PFSK-1 (cell line): ENCODE results near the gene ENAM.

Source experiments
- FOXP2 ChIP-seq: optimal IDR thresholded peaks from 2 replicates; pipeline ENCODE3; 2011; ENCODE audit warnings: borderline replicate concordance, control low read depth, inconsistent platforms; ENCODE audit not compliant: insufficient read depth; ENCODE audit errors: extremely low read length, extremely low read depth
- POLR2AphosphoS5 ChIP-seq: IDR thresholded peaks from 2 replicates; pipeline ENCODE4 v1.6.1; 2012; ENCODE audit warnings: low read depth, mild to moderate bottlenecking, control low read depth, low read length, moderate library complexity
- SIN3A ChIP-seq: IDR thresholded peaks from 2 replicates; pipeline ENCODE4 v1.6.1; 2012; ENCODE audit warnings: mild to moderate bottlenecking, low read length, moderate library complexity, borderline replicate concordance; ENCODE audit not compliant: insufficient read depth
- TAF1 ChIP-seq: IDR thresholded peaks from 2 replicates; pipeline ENCODE4 v1.6.1; 2012; ENCODE audit warnings: low read length, control low read depth, borderline replicate concordance; ENCODE audit not compliant: insufficient read depth
- TF ChIP-seq, protein P1 (sequence below), 2 experiments: IDR thresholded peaks; 2 replicates each; pipeline versions ENCODE4 v1.6.1 to v1.8.0; 2011 to 2012; ENCODE audit warnings: low read depth in 2 of 2, low read length in 2 of 2, control low read depth in 1 of 2, inconsistent platforms in 1 of 2, mild to moderate bottlenecking in 1 of 2, moderate library complexity in 1 of 2; ENCODE audit not compliant: insufficient read depth in 1 of 2

The ENAM gene

DNA sequence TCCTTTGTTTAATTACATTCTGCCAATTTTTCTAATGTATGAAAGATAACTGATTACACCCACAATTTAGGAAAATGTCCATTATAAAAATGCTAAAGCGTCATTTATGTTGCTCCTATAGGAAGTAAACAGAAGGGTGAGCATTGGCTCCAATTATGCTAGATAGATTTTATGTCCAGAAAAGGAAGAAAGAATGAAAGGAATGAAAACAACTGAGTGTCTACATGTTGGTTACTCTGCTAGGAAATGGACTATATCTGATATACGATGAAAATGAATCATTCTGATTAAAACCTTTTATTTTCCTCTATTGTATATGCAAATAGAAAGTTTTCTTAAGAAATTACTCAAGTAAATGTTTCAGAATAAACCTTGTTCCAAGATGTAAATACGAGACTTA, 1.6 kb downstream of the ENAM start:
- TF ChIP-seq POLR2AphosphoS5 (no peak), SIN3A (no peak), TAF1 (no peak), FOXP2 (no peak)
- TF ChIP-seq, protein P1, sequence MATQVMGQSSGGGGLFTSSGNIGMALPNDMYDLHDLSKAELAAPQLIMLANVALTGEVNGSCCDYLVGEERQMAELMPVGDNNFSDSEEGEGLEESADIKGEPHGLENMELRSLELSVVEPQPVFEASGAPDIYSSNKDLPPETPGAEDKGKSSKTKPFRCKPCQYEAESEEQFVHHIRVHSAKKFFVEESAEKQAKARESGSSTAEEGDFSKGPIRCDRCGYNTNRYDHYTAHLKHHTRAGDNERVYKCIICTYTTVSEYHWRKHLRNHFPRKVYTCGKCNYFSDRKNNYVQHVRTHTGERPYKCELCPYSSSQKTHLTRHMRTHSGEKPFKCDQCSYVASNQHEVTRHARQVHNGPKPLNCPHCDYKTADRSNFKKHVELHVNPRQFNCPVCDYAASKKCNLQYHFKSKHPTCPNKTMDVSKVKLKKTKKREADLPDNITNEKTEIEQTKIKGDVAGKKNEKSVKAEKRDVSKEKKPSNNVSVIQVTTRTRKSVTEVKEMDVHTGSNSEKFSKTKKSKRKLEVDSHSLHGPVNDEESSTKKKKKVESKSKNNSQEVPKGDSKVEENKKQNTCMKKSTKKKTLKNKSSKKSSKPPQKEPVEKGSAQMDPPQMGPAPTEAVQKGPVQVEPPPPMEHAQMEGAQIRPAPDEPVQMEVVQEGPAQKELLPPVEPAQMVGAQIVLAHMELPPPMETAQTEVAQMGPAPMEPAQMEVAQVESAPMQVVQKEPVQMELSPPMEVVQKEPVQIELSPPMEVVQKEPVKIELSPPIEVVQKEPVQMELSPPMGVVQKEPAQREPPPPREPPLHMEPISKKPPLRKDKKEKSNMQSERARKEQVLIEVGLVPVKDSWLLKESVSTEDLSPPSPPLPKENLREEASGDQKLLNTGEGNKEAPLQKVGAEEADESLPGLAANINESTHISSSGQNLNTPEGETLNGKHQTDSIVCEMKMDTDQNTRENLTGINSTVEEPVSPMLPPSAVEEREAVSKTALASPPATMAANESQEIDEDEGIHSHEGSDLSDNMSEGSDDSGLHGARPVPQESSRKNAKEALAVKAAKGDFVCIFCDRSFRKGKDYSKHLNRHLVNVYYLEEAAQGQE (IDR thresholded peaks at IDR 0.05; ENCODE audit: insufficient read depth in 1 of 2, low read depth in 2 of 2, low read length in 2 of 2), result no peak

DNA sequence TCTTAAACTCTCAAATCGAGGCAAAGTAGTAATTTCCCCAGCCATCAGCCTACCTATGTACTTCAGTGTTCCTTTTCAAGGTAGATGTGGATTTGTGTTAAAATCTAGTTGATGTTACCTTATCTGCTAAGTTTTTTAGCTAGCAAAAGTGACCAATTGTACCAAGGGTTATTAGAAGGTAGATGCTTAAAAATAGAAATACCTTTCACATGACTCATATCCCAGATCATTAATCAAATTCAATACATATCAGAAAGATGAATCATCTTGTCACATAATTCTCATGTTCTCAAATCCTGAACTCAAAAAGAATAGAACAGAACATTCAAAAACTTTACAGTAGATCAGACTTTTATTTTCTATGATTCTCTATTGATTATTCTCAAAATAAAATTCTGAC, 3.5 kb downstream of the ENAM start:
- TF ChIP-seq SIN3A, result no peak
- TF ChIP-seq POLR2AphosphoS5, result no peak
- no peak for TF ChIP-seq TAF1
- TF ChIP-seq, protein P1 (IDR thresholded peaks at IDR 0.05; ENCODE audit: insufficient read depth in 1 of 2, low read depth in 2 of 2, low read length in 2 of 2), result no peak
- TF ChIP-seq FOXP2, result no peak

DNA sequence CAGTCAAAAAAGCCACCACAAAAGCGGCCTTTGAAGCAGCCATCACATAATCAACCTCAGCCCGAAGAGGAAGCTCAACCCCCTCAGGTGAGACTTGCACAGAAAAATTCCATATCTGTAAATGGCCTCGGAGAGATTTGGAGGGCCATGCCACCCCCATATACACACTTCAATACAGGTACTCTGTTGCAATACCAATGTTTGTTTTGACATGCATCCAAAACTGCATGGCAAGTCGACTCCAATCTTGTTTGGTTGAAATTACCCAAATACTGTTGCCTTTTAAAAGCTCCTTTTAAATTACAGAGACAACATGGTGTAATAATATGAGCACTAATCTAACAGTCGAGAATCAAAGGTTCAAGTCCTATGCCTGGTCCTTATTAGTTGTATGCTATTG, 5.9 kb downstream of the ENAM start:
- TF ChIP-seq SIN3A, result no peak
- TF ChIP-seq, protein P1 (IDR thresholded peaks at IDR 0.05; ENCODE audit: insufficient read depth in 1 of 2, low read depth in 2 of 2, low read length in 2 of 2), result no peak

DNA sequence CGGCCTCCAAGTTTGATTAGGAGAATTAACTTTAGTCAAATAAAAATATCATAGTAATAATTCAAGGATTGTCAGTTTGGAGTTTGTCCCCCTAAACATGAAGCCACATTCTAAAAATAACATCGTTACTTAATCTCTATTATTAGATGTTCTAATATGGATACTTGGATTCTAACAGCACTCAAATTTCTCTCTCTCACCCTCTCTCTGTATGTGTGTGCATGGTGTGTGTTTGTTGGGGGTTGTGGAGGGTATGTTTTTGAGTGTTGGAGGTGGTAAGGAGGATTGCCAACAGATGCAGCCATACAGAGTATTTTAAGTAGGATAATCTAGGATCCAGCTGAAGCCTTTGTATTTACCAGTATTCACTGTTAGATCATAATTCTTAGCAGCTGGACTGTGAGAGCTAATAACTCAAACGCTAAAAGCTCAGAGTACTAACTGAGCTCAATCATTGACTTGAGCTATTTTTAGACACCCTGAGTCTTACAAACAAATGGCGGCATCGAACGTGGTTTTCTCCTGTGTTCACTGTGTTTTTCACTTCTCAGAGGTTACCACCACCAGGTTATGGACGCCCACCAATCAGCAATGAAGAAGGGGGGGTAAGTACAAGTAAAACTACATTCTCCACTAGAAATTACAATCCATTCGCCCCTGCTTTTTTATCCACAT, 8.8 kb downstream of the ENAM start:
- TF ChIP-seq POLR2AphosphoS5 (no peak), TAF1 (no peak), SIN3A (no peak), FOXP2 (no peak)
- TF ChIP-seq, protein P1 (IDR thresholded peaks at IDR 0.05; ENCODE audit: insufficient read depth in 1 of 2, low read depth in 2 of 2, low read length in 2 of 2), result no peak

DNA sequence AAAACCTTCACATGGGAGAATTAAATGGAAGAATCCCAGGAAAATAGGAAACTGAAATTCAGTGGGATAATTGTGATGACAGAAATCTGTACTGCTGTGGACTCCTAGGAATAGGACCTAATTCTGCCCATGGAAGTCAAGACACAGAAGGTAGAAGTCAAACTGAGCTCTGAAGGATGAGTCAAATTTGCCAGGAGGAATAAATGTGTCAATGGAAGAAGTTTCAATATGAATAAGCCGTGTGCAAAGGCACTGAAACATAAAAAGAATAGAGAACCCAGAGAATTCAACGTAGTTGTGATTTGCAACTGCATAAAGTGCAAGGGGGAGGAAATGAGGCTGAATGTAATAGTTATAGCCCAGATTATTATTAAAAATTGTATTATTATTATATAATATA, 11.6 kb downstream of the ENAM start:
- TF ChIP-seq FOXP2, result no peak
- TF ChIP-seq TAF1, result no peak
- TF ChIP-seq, protein P1 (IDR thresholded peaks at IDR 0.05; ENCODE audit: insufficient read depth in 1 of 2, low read depth in 2 of 2, low read length in 2 of 2), result no peak
- no peak for TF ChIP-seq POLR2AphosphoS5
- no peak for TF ChIP-seq SIN3A
